Prostate gland (tissue), 2 donors: ENCODE data around the gene ZNRF3. TPM values are rescaled to one million over a fixed set of nuclear protein-coding genes. Genes with fewer than 3 reads are reported as not detected.
"Not testable (repeated sequence)": the region's sequence is repeated elsewhere in the genome, so short reads cannot be mapped to it uniquely, and the experiment has no call there.

Experiments
- DNase-seq: peaks from one replicate; pipeline ENCODE4 v3.0.0-alpha.2; 2019; ENCODE audit warnings: low spot score
- H3K27ac ChIP-seq, 2 donors: fragments of 200-600 bp; sonication (generic); 2 replicates each; pipeline ENCODE4 v1.5.1; 2017 to 2019
- H3K27me3 ChIP-seq: fragments of 200-600 bp; sonication (generic); replicated peaks from 2 replicates; pipeline ENCODE4 v1.5.1; 2019; ENCODE audit not compliant: insufficient read depth
- H3K36me3 ChIP-seq, 2 donors: fragments of 200-600 bp; sonication (generic); 1 replicate in 1 of 2; 2 replicates in 1 of 2; pipeline versions ENCODE4 v1.5.1 to v1.8.1; 2017 to 2019
- H3K4me1 ChIP-seq: fragments of 200-600 bp; sonication (generic); replicated peaks from 2 replicates; pipeline ENCODE4 v1.5.1; 2019
- H3K4me3 ChIP-seq, 2 donors: fragments of 200-600 bp; sonication (generic); 2 replicates each; pipeline ENCODE4 v1.5.1; 2017 to 2019
- H3K9me3 ChIP-seq: fragments of 200-600 bp; sonication (generic); 2 replicates; pipeline ENCODE4 v1.5.1; 2017
- POLR2A ChIP-seq: fragments of 450-650 bp; IDR thresholded peaks from one replicate; pipeline ENCODE4 v1.6.1; 2016; ENCODE audit warnings: antibody characterized with exemption, mild to moderate bottlenecking
- POLR2AphosphoS5 ChIP-seq: sonication (generic); formaldehyde crosslinking; IDR thresholded peaks from one replicate; pipeline ENCODE4 v1.6.1; 2017; ENCODE audit warnings: antibody characterized with exemption
- WGBS: methylation state at CpG from one replicate; pipeline ENCODE4 v1.1.5; 2018; 5-methylcytosine and 5-hydroxymethylcytosine counted together
- intact Hi-C: fragments of 100-400 bp; cut with DNase I; formaldehyde crosslinking; loops from one replicate; pipeline ENCODE4 v1.14.2; 2022
- total RNA-seq, 2 donors: library from RNA; depleted of rRNA; stranded (reverse); fragments of >200 nt; gene quantifications; one replicate each; pipeline ENCODE4 v1.1.0, GENCODE V29; 2016
- TF ChIP-seq, protein P1 (sequence below), 4 experiments: fragments of 200-600 bp in 2 of 4; fragments of 450-650 bp in 2 of 4; sonication (generic) in 2 of 4; IDR thresholded peaks; 1 replicate in 3 of 4; 2 replicates in 1 of 4; pipeline ENCODE4 v1.5.1; 2016 to 2019; ENCODE audit warnings: antibody characterized with exemption in 4 of 4, mild to moderate bottlenecking in 2 of 4, moderate library complexity in 2 of 4

ZNRF3 gene
- total RNA-seq, 2 donors from 2014 or later, result 38.5 to 46.1 TPM

DNA sequence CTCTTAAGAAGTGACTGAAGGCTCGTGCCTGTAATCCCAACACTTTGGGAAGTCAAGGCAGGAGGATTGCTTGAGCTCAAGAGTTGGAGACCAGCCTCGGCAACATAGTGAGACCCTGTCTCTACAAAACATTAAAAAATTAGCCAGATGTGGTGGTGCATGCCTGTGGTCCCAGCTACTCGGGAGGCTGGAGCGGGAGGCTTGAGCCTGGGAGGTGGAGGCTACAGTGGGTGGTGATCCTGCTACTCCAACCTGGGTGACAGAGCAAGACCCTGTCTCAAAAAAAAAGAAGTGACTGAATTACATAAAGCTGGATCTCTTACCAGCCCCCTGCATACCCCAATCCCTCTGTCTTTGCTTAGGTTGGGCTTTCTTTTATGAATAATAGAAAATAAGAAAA, 120.2 kb downstream of the ZNRF3 start:
- no peaks in the 10 kb centered on the region for H3K27me3 ChIP-seq
- no peaks in the 10 kb centered on the region for H3K9me3 ChIP-seq
- WGBS, result 71% methylated on average over 4 of the region's 4 CpGs
- intact Hi-C loops, result no loop called here
- no peak overlapping the region for H3K4me3 ChIP-seq
- TF ChIP-seq POLR2AphosphoS5 (no peak), POLR2A (no peak)
- TF ChIP-seq, protein P1, sequence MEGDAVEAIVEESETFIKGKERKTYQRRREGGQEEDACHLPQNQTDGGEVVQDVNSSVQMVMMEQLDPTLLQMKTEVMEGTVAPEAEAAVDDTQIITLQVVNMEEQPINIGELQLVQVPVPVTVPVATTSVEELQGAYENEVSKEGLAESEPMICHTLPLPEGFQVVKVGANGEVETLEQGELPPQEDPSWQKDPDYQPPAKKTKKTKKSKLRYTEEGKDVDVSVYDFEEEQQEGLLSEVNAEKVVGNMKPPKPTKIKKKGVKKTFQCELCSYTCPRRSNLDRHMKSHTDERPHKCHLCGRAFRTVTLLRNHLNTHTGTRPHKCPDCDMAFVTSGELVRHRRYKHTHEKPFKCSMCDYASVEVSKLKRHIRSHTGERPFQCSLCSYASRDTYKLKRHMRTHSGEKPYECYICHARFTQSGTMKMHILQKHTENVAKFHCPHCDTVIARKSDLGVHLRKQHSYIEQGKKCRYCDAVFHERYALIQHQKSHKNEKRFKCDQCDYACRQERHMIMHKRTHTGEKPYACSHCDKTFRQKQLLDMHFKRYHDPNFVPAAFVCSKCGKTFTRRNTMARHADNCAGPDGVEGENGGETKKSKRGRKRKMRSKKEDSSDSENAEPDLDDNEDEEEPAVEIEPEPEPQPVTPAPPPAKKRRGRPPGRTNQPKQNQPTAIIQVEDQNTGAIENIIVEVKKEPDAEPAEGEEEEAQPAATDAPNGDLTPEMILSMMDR (IDR thresholded peaks at IDR 0.05), result no peak
- H3K27ac ChIP-seq, result peak overlapping the region; percentile 78 to 80
- H3K4me1 ChIP-seq, result peaks cover 13% of the 10 kb centered on the region
- H3K36me3 ChIP-seq, result no peaks in the 10 kb centered on the region
- DNase-seq, result no peak

- TF ChIP-seq POLR2A (no peak), POLR2AphosphoS5 (peak; percentile 79)
- Histone ChIP-seq H3K9me3 (no peaks in the 10 kb centered on the region), H3K27me3 (no peaks in the 10 kb centered on the region), H3K4me1 (peaks cover 10% of the 10 kb centered on the region), H3K27ac (peak overlapping the region; percentile 78 to 80), H3K36me3 (no peaks in the 10 kb centered on the region), H3K4me3 (no peak overlapping the region)
- peak; percentile 85 for DNase-seq
- WGBS, result 34% methylated on average over 9 of the region's 9 CpGs
- intact Hi-C loops, result no loop called here
Measured at GRCh38 chr22:29003975-29004646, 120.7 kb downstream of the ZNRF3 start.

DNA sequence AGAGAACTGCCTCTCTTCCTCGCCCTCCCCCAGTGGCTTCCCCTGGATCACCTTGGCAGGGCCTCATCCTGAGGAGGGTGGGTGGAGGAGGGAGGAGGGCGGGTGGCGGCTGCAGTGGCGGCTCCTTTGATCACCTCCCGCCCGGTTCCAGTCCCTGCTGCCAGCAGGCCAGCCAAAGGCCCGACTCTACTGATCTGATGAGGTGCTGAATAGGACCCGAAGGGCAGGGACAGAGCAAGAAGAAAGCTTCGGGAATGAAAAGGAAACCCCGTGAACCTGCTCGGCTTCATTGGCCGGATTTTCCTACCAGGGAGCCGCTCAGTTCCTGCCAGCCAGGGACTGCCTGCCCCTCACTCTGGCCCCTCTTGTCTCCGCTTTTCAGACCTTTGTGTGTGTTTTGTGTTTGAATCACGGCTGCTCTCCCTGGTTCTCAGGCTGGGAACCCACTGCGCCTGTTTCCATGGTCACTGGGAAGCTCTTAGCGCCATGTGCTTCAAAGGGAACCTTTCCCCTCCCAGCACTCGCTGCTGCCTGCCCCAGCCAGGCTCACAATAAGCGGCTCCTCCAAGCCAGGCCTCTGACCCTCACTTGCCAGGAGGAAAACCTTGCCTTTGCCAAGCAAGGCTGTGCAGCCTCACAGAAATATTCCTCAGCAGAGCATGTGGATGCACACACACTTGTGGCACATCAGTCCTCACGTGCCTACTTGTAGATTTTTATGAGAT, 121.4 kb downstream of the ZNRF3 start:
- H3K27me3 ChIP-seq, result no peaks in the 10 kb centered on the region
- TF ChIP-seq POLR2A (no peak), POLR2AphosphoS5 (no peak)
- TF ChIP-seq, protein P1 (IDR thresholded peaks at IDR 0.05), result no peak
- H3K4me3 ChIP-seq, result no peak overlapping the region
- H3K27ac ChIP-seq, result peak overlapping the region; percentile 78 to 80
- intact Hi-C loops, result no loop called here
- peak; percentile 73 for DNase-seq
- no peaks in the 10 kb centered on the region for H3K9me3 ChIP-seq
- no peaks in the 10 kb centered on the region for H3K36me3 ChIP-seq
- peaks cover 10% of the 10 kb centered on the region for H3K4me1 ChIP-seq
- 25% methylated on average over 18 of the region's 20 CpGs for WGBS

DNA sequence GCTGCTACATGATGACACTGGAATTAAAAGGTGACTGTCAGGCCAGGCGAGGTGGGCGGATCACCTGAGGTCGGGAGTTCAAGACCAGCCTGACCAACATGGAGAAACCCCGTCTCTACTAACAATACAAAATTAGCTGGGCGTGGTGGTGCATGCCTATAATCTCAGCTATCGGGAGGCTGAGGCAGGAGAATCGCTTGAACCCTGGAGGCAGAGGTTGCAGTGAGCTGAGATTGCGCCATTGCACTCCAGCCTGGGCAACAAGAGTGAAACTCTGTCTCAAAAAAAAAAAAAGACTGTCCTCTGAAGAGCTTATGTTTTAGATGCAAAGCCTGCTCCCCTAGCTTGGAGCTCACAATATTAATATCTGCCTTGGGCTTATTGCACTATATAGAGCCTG, 122.4 kb downstream of the ZNRF3 start:
- intact Hi-C loops, H3K4me3 ChIP-seq, H3K9me3 ChIP-seq, H3K4me1 ChIP-seq, H3K27me3 ChIP-seq, H3K36me3 ChIP-seq, DNase-seq: not testable (repeated sequence)
- 66% methylated on average over 8 of the region's 8 CpGs for WGBS
- H3K27ac ChIP-seq, result peak overlapping the region; percentile 78 to 80

- peak overlapping the region in 1 of 2 donors; percentile 80 for H3K27ac ChIP-seq
- no peak for TF ChIP-seq POLR2A
- TF ChIP-seq, protein P1 (IDR thresholded peaks at IDR 0.05), result no peak
- no peak for TF ChIP-seq POLR2AphosphoS5
- WGBS, result 86% methylated on average over 8 of the region's 8 CpGs
- no peaks in the 10 kb centered on the region for H3K9me3 ChIP-seq
- no peak overlapping the region for H3K4me3 ChIP-seq
- intact Hi-C loops, result no loop called here
- peaks cover 13% of the 10 kb centered on the region for H3K4me1 ChIP-seq
- no peak for DNase-seq
- no peaks in the 10 kb centered on the region for H3K27me3 ChIP-seq
- H3K36me3 ChIP-seq, result no peaks in the 10 kb centered on the region
Measured at GRCh38 chr22:29006346-29006745, 123.0 kb downstream of the ZNRF3 start.
